AG20443 (cell line): ENCODE results near the gene PSEN2.

ENCODE experiments used
- DNase-seq: peaks from one replicate; pipeline ENCODE4 v3.0.0; 2012; ENCODE audit warnings: low spot score, mixed read lengths

Gene PSEN2

DNA sequence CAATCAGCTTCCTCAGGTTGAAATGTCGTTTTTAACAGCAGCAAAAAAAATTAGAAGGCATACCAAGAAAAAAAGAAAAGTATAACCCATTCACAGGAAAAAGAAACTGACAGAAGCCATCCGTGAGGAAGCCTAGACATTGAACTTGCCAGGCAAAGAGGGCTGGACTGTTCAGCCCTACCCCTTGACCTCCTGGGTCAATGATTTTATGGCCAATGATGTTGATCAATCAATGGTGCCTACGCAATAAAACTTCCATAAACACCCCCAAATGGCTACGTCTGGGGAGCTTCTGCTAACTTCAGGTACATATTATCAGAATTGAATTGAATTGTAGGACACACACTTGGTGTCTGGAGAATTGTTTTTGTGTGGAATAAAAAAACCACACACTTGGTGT, 4.8 kb upstream of the PSEN2 start:
- DNase-seq = no peak

GRCh38 chr1:226867461-226868054, 2.9 kb upstream of the PSEN2 start:
- DNase-seq = no peak

- DNase-seq = no peak
Measured at GRCh38 chr1:226868726-226869125, 1.7 kb upstream of the PSEN2 start.

DNA sequence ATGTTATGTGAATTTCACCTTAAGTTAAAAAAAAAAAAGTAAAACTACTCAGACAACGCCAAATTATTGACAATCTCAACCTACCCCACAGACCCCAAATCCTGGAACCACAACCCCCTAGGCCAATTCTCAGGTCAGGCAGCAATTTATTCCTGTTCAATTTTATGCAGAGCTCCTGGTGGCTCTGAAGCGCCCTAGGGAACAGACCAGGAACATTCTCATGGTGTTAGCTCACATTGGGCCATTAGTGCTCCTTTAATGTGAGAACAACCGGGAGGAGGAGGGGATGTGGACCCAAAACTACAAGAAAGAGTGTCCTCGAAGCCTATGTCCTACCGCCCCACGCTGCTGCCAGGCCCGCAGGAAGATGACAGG, 403 bp upstream of the PSEN2 start:
- DNase-seq = no peak

- DNase-seq = no peak
Measured at GRCh38 chr1:226871636-226872327, 1.4 kb downstream of the PSEN2 start.

- no peak for DNase-seq
Measured at GRCh38 chr1:226872437-226872836, 2.0 kb downstream of the PSEN2 start.

GRCh38 chr1:226873771-226874578, 3.6 kb downstream of the PSEN2 start:
- DNase-seq = no peak

DNA sequence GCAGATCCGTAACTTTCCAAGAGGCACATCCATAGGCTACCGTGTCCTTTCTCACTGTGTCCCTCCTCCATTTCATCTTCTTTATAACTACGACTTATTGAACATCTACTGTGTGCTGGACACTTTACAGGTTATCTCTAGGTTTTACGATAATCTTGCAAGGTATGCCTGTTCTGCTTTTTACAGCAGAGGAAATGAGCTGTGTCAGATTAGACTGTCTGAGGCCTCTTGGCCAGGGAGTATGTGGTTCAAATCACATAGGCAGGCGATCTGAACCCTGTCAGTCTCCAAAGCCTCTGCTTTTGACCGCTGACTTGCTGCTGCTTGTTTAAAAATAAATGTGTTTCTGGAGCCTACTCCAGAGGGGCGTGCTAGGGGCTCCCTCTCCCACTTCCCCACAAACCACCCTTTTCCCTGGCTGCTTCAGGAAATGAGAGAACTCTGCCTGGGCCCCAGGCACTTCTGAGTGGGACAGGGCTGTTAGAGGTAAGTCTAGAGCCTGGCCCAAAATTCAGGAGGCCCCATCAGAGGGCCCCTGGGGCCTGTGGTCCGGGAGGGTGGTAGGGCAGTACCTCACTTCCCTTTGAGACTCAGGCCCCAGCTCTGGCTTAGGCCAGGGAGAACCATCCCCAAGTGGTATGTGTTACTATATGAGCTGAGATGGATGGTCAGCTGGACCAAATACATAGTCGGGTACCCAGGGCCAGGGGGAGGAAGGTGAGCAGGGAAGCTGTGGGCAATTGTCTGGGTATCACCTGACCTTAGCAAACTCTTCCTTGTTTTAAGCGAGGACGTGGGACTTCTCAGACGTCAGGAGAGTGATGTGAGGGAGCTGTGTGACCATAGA, 4.4 kb downstream of the PSEN2 start:
- no peak for DNase-seq

DNA sequence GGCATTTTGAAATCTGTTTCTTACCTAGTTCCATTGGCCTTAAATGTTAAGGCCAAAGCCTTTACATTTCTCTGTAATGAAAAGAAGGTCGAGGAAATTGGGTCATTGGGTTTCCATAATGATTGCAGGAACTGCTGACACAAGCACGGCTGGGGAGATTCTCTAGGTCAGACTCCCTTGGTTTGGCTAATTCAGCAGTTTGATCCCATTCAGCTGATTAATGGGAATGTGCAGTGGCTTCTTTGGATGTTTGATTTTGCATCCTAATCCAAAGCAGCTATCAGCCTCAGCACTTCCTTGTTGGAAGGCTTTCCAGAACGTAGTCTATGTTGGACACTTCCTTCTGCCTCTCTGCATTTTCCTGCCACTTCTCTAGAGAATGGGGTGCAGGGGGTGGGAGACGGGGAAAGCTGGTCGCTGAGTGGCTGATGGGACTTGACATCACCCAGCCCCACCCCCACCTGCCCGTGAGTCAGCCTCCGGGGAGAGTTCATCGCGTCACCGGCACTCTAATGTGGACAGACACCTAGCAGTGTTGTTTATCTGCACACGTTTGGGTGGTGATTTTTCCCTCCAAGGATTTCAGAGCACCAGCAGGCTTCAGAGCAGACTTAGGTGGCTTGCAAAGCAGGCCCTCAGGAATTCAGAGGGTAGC, 5.4 kb downstream of the PSEN2 start:
- no peak for DNase-seq

GRCh38 chr1:226877669-226878068, 7.3 kb downstream of the PSEN2 start:
- no peak for DNase-seq

DNA sequence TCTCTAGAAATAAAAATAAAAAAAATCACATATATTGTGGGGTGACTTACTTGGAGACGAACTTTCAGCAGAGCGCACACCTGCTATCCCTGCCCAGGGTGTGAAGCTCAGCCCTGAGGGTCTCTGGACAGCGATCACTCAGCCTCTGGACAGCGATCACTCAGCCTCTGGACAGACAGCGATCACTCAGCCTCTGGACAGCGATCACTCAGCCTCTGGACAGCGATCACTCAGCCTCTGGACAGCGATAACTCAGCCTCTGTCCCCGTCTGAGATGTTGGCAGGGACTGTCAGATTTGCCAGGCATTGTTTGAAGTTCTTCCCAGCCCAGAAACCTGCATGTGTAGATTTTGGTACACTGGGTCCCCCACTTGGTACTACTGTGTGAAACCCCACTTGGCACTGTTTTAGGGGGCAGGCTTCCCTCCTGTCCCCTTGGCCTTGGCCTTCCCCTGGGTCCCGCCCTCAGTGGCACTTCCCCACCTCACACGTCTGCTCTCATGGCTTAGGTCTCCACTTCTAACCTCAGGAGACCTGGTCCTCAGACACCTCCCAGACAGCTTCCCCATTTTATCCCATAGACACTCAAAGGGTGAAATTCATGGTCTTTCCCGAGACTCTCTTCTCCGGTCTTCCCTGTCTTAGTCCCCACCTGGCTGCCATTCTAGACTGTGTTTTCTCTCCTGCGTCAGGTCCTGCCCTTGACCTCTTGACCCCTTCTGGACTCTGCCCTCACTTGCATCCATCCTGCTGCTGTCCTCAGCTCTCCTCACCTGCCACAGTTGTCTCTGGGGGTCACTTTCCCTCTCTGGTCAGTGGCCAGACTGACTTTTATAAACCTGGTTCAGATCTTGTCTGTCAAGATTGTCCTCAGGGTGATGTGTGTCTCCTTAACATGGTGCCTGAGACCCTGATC, 10.2 kb downstream of the PSEN2 start:
- no peak for DNase-seq

DNA sequence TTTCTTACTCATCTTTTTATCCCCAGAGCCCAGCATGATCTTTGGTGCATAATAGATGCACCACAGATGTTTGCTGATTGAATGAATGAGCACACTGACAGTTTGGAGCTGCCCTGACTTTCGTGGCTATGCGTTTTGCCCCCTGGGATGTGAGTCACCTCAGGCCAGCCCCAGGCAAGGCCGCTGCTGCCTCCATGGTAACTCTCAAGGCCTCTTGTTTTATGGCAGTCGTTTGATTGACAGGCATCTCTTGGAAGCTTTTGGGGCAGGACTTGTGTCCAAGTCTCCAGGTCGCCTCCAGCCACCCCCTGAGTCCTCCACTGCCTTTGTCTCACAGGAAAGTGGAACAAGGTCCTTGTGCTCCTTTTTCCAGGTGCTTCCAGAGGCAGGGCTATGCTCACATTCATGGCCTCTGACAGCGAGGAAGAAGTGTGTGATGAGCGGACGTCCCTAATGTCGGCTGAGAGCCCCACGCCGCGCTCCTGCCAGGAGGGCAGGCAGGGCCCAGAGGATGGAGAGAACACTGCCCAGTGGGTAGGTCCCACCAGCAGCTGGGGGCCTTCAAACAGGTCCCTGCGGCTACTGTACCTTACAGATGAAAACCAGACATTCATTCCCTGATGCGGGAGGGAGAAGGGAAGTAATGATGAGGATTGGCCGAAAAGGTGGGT, 11.2 kb downstream of the PSEN2 start:
- DNase-seq = no peak

DNA sequence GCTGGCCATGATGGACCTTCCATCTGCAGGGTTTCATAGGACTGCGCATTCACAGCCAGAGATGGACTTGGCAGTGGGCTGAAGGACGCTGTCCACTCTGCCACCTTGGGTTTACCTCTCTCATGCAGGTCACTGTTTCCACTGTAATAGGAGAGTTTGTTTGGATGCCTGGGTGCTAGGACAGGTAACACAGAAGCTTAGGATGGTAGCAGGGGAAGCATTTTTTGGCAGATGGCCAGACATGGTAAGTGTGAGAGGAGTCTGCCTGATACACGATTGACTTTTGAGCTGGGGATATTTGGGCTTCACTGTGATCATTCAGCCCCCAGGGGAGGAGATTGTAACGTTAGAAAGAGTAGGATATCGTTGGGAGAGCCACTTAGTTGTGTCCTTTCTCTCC, 11.8 kb downstream of the PSEN2 start:
- DNase-seq = no peak

DNA sequence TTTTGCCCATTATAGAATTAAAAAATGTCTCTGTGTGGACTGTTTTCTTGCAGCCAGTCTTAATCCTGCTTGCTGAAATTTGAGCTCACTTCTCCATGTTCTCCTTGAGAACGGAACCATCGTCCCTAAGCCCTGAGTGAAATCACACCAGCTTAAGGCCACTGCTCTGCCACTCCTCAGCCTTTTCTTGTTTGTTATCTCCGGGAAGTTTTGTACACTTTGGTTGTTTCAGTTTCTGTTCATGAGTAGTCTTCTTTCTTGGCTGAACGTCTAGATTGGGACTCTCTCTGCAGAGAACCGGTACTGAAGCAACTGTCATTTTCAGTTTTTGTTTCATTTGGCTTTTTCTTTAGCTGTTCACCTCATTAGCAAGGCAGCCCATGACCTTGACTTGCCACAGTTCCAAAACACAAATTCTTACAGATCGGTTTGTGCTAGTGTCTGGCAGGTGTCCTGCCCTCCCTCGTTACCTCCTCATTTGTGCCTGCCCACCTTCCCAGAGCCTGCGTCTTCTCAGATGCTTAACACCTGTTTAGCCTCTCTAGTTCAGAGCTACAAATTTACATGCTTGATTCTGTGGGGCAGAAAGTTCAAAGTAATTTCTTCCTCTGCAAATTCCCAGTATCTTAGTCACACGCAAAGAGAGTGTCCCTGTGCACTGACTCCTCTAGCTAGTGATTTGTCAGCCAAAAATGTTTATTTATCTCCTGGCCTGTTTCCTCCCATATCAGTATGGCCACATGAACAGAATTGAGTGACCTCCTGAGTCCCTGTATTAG, 12.4 kb downstream of the PSEN2 start:
- DNase-seq = peak; percentile 38

- no peak for DNase-seq
Measured at GRCh38 chr1:226883630-226884029, 13.2 kb downstream of the PSEN2 start.

DNA sequence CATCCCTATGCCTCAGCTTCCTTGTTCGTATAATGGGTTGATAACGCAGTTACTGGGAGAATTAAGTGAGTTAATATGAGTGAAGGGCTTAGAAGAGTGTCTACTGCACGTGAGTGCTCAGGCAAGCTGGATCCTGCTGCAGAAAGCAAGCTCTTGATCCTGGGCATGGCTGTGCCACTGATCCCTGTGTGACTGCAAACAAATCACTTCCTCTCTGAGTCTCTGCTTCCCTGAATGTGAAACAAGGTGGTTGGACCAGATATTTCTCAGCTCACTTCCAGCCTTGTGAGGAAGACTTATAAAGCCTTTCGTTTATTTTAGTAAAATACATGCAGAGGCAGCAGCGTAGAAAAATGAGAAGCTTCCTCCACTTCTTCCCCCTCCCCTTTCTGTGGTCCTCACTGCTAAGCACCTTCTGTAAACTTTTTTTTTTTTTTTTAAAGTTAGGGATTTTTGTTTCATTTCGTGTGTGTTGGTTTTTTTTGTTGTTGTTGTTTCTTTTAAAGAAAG, 13.8 kb downstream of the PSEN2 start:
- DNase-seq = no peak

- DNase-seq = no peak
Measured at GRCh38 chr1:226884966-226885820, 14.8 kb downstream of the PSEN2 start.
